ENCODE results near the gene OR2K2. TPM values are rescaled to one million over a fixed set of nuclear protein-coding genes. Genes with fewer than 3 reads are reported as not detected.
"Not testable (repeated sequence)": the region's sequence is repeated elsewhere in the genome, so short reads cannot be mapped to it uniquely, and the experiment has no call there.

The OR2K2 gene
- total RNA-seq, 1 donor: not detected

- Histone ChIP-seq H3K4me1 (ENCODE audit: insufficient read depth, low read length) (no peaks in the 10 kb centered on the region), H3K4me3 (ENCODE audit: low read length) (no peak overlapping the region), H3K27me3 (ENCODE audit: insufficient read depth, low read length) (no peaks in the 10 kb centered on the region), H3K9me3 (ENCODE audit: low read depth, low read length) (no peaks in the 10 kb centered on the region)
Measured at GRCh38 chr9:111305914-111306313, 24.1 kb downstream of the OR2K2 start.

GRCh38 chr9:111304000-111304399 is 26.0 kb downstream of the OR2K2 start:
- H3K27me3 ChIP-seq (ENCODE audit: insufficient read depth, low read length); H3K4me1 ChIP-seq (ENCODE audit: insufficient read depth, low read length); H3K9me3 ChIP-seq (ENCODE audit: low read depth, low read length); H3K4me3 ChIP-seq (ENCODE audit: low read length): not testable (repeated sequence)

GRCh38 chr9:111301195-111301594 is 28.8 kb downstream of the OR2K2 start:
- Histone ChIP-seq H3K27me3 (ENCODE audit: insufficient read depth, low read length) (no peaks in the 10 kb centered on the region), H3K9me3 (ENCODE audit: low read depth, low read length) (no peaks in the 10 kb centered on the region), H3K4me1 (ENCODE audit: insufficient read depth, low read length) (no peaks in the 10 kb centered on the region)

GRCh38 chr9:111300140-111300735 is 29.8 kb downstream of the OR2K2 start:
- Histone ChIP-seq H3K27me3 (ENCODE audit: insufficient read depth, low read length) (no peaks in the 10 kb centered on the region), H3K4me1 (ENCODE audit: insufficient read depth, low read length) (no peaks in the 10 kb centered on the region), H3K4me3 (ENCODE audit: low read length) (no peak overlapping the region), H3K9me3 (ENCODE audit: low read depth, low read length) (no peaks in the 10 kb centered on the region)

More at GRCh38 chr9:111301195-111301594, 28.8 kb downstream of the OR2K2 start:
- no peak overlapping the region for H3K4me3 ChIP-seq (ENCODE audit: low read length)

- H3K4me1 ChIP-seq (ENCODE audit: insufficient read depth, low read length); H3K27me3 ChIP-seq (ENCODE audit: insufficient read depth, low read length); H3K4me3 ChIP-seq (ENCODE audit: low read length); H3K9me3 ChIP-seq (ENCODE audit: low read depth, low read length): not testable (repeated sequence)
Measured at GRCh38 chr9:111299599-111299966, 30.4 kb downstream of the OR2K2 start.

GRCh38 chr9:111298731-111299598 is 31.1 kb downstream of the OR2K2 start:
- Histone ChIP-seq H3K9me3 (ENCODE audit: low read depth, low read length) (no peaks in the 10 kb centered on the region), H3K4me1 (ENCODE audit: insufficient read depth, low read length) (no peaks in the 10 kb centered on the region), H3K27me3 (ENCODE audit: insufficient read depth, low read length) (no peaks in the 10 kb centered on the region), H3K4me3 (ENCODE audit: low read length) (no peak overlapping the region)

GRCh38 chr9:111298111-111298510 is 31.9 kb downstream of the OR2K2 start:
- H3K9me3 ChIP-seq (ENCODE audit: low read depth, low read length): no peaks in the 10 kb centered on the region
- no peaks in the 10 kb centered on the region for H3K4me1 ChIP-seq (ENCODE audit: insufficient read depth, low read length)
- H3K4me3 ChIP-seq (ENCODE audit: low read length): no peak overlapping the region
- H3K27me3 ChIP-seq (ENCODE audit: insufficient read depth, low read length): no peaks in the 10 kb centered on the region

- no peaks in the 10 kb centered on the region for H3K27me3 ChIP-seq (ENCODE audit: insufficient read depth, low read length)
- no peaks in the 10 kb centered on the region for H3K9me3 ChIP-seq (ENCODE audit: low read depth, low read length)
- no peak overlapping the region for H3K4me3 ChIP-seq (ENCODE audit: low read length)
- no peaks in the 10 kb centered on the region for H3K4me1 ChIP-seq (ENCODE audit: insufficient read depth, low read length)
Measured at GRCh38 chr9:111297066-111297824, 32.8 kb downstream of the OR2K2 start.

GRCh38 chr9:111294691-111295451 is 35.2 kb downstream of the OR2K2 start:
- Histone ChIP-seq H3K9me3 (ENCODE audit: low read depth, low read length) (no peaks in the 10 kb centered on the region), H3K4me3 (ENCODE audit: low read length) (no peak overlapping the region), H3K27me3 (ENCODE audit: insufficient read depth, low read length) (no peaks in the 10 kb centered on the region), H3K4me1 (ENCODE audit: insufficient read depth, low read length) (no peaks in the 10 kb centered on the region)

- H3K27me3 ChIP-seq (ENCODE audit: insufficient read depth, low read length): no peaks in the 10 kb centered on the region
- peaks cover 16% of the 10 kb centered on the region for H3K4me1 ChIP-seq (ENCODE audit: insufficient read depth, low read length)
- H3K4me3 ChIP-seq (ENCODE audit: low read length): no peak overlapping the region
- no peaks in the 10 kb centered on the region for H3K9me3 ChIP-seq (ENCODE audit: low read depth, low read length)
Measured at GRCh38 chr9:111287127-111287526, 42.9 kb downstream of the OR2K2 start.

GRCh38 chr9:111284703-111285102 is 45.3 kb downstream of the OR2K2 start:
- H3K4me3 ChIP-seq (ENCODE audit: low read length): no peak overlapping the region
- no peaks in the 10 kb centered on the region for H3K9me3 ChIP-seq (ENCODE audit: low read depth, low read length)
- peaks cover 16% of the 10 kb centered on the region for H3K4me1 ChIP-seq (ENCODE audit: insufficient read depth, low read length)
- H3K27me3 ChIP-seq (ENCODE audit: insufficient read depth, low read length): no peaks in the 10 kb centered on the region

- H3K4me1 ChIP-seq (ENCODE audit: insufficient read depth, low read length): peaks cover 11% of the 10 kb centered on the region
- no peaks in the 10 kb centered on the region for H3K9me3 ChIP-seq (ENCODE audit: low read depth, low read length)
- H3K4me3 ChIP-seq (ENCODE audit: low read length): no peak overlapping the region
- H3K27me3 ChIP-seq (ENCODE audit: insufficient read depth, low read length): no peaks in the 10 kb centered on the region
Measured at GRCh38 chr9:111282845-111283244, 47.2 kb downstream of the OR2K2 start.

- H3K4me3 ChIP-seq (ENCODE audit: low read length); H3K4me1 ChIP-seq (ENCODE audit: insufficient read depth, low read length); H3K9me3 ChIP-seq (ENCODE audit: low read depth, low read length); H3K27me3 ChIP-seq (ENCODE audit: insufficient read depth, low read length): not testable (repeated sequence)
Measured at GRCh38 chr9:111280795-111281194, 49.2 kb downstream of the OR2K2 start.
